RCC 7860 (cell line): ENCODE measurements around the gene SH3RF3.
"Not testable (repeated sequence)": the region's sequence is repeated elsewhere in the genome, so short reads cannot be mapped to it uniquely, and the experiment has no call there.

Source experiments
- DNase-seq: peaks from one replicate; pipeline ENCODE4 v3.0.0-alpha.2; 2015; ENCODE audit warnings: low spot score
- FAIRE-seq: peaks from 2 replicates; lab custom pipeline; 2012; peaks lifted over from hg19 to GRCh38; lab: Jason Lieb, UNC

SH3RF3 gene

DNA sequence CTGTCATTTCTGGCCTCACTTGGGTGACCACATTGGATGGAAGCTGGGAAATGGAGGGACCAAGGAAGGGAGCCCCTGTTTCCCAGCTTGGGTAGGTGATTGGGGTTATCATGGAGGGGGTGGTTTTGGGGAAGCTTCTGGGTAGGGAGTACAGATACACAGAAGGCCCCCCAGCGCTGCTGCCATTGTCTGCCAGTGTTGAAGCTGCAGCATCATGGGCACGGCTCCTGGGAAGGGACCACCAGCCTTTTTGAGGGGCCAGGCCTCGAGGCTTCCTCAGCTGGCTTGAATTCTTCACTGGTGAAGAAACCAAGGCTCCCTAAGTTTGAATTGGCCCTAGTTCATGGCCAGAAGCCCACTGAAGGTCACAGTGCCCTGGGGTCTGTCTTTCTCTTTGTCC is 25.2 kb downstream of the SH3RF3 start:
- FAIRE-seq: no peak

DNA sequence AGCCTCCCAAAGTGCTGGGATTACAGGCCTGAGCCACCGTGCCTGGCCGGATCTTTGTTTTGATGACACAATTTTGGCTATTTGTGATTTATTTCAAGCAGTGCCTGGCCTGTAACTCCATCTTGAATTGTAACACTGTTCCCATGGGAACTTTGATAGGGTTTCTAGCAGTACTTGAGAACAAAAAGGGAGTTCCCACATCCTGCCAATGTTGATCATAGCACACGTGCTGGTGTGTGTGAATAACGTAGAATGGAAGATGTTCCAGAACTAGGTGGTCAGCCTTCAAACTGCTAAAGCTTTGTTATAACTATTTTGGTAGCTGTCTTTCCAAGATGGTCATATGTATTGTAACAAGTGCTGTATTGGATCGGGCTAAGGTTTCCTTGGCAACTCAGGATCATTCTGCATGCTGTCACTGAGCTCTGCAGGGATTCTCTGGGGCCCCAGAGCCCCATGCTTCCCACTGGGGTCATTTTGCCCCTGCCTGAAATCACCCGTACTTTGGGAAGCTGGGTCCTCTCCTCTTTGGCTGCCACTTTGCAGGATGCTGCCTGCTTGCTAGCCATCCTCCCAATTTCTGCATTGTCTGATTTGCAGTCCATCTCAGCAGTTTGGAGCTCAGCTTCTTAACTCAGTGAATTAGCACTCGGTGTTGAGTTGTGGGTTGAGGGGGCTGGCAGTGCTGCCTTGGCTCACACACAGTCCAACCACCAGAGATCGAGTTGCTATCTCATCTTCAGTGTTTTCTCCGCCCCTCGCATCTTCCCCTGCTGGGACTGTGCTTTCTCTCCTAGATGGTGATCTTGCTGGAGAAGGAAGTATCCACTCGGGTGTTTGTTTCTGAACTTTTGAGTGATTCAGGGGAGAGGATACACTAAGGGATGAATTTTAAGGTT is 26.8 kb downstream of the SH3RF3 start:
- no peak for DNase-seq
- FAIRE-seq: no peak

More for the DNA sequence above, 25.2 kb downstream of the SH3RF3 start:
- DNase-seq: no peak

DNA sequence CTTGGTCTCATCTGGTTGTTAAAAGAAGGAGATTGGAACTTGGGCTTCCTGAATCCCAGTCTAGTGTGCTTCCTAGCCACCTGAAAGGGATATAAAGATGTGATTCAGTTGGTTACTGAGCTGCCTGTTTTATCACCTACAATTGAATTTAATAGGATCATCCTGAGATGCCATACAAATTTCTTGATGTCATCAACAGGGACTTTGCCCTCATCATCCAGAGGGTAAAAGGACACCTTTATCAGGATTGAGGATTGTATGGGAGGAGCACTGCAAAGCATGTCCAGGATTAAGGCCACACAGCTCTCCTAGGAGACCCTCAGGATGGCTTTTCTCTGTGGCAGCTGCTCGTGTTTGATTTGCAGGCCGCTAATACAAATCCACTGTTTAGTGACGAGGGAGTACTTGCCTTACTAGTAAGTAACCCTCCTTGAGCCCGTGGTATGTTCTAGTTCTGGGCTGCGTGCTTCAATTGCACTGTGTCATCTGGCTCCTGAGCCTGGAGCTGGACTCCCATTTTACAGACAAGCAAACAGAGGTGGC is 28.6 kb downstream of the SH3RF3 start:
- DNase-seq (no peak), FAIRE-seq (no peak)

DNA sequence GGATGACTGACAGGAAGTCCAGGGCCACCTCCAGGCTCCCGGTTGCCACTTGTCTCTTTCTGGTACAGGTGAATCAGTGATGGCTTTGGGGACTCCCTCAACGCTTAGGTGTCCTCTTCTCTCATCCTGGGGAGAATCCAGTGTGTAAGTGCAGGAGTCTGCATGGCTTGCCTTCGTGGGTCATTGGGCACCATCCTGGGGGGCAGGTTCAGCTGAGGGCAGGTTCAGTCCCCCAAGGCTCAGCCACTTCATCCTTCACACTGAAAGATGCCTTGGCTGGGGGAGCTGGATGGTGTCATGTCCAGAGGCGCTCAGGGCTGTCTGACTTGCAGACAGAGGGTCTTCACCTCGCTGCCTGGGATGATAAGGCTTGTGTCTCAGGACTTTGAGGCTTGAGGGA is 29.2 kb downstream of the SH3RF3 start:
- FAIRE-seq (no peak), DNase-seq (no peak)

DNA sequence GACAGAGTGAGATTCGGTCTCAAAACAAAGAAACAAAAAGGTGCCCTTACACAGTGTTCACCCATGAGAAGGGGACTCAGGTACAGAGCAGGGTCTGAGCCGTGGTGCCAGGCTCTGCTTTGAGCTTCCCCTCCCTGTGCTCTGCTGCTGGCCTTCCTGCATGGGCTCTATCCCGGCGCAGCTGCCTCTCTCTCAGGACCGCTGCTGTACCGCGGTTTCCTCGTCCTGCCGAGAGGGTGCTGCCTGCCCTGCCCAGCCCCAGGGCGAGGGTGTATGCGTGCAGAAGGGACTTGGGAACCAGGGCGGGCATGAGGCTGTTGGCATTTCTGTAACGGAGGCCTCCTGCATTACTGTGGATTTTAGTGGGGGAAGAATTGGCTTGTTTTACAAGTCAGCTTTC is 30.1 kb downstream of the SH3RF3 start:
- no peak for FAIRE-seq
- no peak for DNase-seq

DNA sequence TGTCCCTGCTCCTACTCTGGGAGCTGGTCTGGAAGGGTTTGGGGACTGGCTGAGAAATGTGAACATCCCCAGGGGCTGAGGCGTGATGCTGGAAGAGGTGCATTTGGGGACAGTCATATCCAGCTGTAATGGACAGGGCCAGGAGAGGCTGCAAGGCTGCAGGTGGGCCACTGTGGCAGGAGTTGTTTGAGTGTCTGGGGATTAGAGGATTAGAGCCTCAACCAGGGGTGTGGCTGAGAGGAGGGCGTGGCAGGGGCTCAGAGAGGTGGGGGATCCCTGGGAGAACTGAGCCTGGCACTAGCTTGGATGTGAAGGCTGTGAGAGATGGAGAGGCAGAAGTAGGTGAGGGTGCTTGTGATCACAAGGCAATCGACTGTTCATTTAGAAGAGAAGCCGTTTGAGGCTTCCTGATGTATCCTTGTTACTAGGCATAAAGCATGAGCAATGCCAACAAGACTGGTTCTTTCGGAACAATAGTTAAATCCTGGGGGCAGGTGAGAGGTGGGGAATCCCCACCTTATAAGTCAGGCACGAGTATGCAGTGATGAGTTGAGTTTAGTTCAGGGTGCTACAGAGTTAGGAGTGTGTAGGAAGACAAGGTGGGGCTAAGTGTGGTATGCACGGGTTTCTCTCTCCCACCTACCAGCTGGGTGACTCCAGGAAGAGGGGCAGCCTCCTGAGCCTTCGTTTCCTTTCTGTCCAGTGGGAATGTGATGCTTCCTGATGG is 31.9 kb downstream of the SH3RF3 start:
- DNase-seq (no peak), FAIRE-seq (no peak)

DNA sequence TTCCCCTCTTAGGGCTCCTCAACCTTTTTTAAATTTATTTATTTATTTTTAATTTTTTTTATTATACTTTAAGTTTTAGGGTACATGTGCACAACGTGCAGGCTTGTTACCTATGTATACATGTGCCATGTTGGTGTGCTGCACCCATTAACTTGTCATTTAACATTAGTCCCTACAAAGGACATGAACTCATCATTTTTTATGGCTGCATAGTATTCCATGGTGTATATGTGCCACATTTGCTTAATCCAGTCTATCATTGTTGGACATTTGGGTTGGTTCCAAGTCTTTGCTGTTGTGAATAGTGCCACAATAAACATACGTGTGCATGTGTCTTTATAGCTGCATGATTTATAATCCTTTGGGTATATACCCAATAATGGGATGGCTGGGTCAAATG is 33.4 kb downstream of the SH3RF3 start:
- FAIRE-seq, DNase-seq: not testable (repeated sequence)

DNA sequence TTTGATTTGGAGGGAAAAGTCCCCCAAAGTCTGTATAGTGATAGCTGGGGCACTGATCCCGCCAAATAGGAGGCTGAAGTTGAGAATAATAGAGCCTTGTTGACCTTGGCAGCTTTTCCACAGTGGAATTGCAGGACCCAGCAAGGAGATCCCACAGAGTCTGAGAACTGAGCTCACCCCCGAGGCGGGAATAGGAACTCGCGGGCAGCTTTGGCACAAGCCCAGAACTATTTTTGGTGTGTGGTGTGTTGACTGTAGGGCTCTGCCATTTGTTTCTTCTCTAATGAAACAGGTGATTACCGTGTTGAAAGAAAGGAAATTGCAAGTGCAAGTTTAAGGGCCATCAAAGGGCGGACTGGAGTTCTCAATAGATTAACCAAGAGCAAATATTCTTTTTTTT is 34.0 kb downstream of the SH3RF3 start:
- FAIRE-seq: no peak
- no peak for DNase-seq

DNA sequence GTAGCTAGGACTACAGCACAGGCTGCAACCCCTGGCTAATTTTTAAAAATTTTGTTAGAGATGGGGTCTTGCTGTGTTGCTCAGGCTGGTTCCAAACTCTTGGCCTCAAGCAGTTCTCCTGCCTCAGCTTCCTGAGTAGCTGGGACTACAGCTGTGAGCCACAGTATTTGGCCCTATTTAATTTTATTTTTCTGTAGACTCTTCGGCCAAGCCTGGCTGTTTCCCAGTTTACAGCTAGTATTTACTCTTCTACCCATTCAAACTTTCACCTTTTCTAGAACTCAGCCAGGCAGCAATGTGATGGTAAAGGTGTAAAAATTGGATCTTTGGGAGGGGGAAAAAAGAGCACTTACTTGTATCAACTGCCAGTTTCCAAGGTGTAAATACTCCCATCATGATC is 35.3 kb downstream of the SH3RF3 start:
- FAIRE-seq: no peak
- DNase-seq: no peak

DNA sequence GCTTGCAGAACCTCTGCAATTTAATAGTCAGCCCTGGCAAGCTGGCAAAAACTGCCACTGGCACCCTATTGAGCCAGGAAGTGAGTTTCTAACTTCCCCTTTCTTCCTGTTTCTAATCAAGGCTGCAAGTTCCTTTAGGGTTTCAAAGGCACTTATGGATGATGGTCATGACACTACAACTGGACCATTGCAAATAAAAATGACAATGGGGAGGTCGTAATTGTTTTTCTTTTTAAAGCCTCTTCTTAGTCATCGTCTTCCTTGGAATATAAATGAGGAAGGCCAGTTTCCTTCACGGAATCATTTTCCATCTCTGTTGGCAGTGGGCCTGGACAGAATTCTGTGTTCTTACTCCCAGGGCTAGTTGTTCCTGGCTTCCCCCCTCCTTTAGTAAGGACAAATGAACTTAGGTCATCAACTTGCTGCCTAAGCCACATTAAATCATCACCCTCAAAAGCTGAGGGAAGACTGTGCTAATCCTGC is 35.8 kb downstream of the SH3RF3 start:
- no peak for FAIRE-seq
- DNase-seq: no peak

DNA sequence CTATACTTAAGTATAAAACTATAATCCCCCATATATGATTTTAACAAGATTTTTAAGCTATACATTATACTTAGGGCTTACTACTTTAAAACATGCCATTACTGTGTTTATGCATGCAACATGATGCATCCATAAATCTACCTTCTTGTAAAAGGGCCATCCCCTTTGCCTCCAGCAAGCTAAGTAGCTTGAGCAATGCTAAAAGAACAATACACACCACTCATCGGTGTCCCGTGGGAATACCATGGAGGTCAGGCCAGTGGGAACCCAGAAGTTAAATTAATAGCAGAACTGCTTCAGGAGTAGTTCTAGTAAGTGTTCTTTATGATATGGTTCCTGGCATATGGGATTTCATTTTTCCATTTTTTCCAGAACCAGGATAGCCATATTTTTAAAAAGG is 37.8 kb downstream of the SH3RF3 start:
- DNase-seq: no peak
- no peak for FAIRE-seq

DNA sequence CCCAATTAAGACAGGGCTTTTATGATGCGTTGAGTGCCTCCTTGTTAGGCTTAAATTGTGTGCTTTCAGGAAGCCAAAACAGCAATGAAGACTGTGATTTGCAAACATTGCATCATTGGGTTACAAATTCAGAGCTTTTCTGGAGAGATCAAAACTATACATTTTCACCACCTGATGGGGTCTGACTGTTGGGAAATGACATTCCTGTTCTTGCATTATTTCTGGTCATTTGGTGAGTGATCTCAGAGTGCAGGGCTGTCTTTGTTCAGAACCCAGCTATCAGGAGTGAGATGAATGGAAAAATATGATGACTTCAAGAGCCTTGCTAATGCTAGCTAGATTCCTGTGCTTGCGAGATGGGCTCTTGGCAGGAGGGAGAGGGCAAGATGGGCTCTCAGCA is 39.1 kb downstream of the SH3RF3 start:
- FAIRE-seq (no peak), DNase-seq (no peak)

DNA sequence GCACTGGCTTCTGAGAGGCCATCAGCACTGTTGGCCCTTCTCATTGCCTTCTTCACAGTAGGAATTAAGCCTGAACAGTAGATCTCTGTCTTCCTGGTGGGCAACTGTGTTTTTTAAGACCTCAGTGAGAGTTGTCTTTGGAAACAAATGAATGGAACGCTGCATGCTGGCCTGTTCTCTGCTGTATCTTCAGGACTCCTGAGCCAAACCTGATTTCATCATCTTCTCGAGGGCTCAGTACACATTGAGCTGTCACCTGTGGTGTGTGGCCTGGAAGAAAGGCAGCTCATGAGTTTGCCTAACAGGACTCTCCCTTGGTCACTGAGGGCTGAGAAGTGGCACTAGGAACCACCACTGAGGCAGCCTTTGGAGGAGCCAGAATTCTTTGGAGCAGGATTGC is 39.7 kb downstream of the SH3RF3 start:
- FAIRE-seq (no peak), DNase-seq (no peak)

DNA sequence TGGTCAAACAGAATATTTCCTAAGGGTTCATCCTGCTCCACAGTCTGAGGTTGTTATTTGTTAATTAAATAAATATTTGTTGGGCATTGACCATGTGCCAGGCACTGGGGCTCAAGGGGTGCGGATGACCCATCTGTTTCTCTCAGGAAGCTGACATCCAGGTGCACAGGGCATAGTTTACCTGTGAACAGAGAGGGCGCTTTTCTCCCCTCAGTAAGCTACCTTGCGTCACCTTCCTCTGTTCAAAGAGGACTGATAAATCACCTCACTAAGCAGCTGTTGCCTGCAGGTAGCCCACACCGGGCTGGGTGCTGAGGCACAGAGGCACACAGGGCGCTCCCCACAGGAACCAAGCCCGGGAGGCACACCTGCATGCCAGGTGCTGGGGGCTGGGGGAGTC is 41.6 kb downstream of the SH3RF3 start:
- DNase-seq (no peak), FAIRE-seq (no peak)

DNA sequence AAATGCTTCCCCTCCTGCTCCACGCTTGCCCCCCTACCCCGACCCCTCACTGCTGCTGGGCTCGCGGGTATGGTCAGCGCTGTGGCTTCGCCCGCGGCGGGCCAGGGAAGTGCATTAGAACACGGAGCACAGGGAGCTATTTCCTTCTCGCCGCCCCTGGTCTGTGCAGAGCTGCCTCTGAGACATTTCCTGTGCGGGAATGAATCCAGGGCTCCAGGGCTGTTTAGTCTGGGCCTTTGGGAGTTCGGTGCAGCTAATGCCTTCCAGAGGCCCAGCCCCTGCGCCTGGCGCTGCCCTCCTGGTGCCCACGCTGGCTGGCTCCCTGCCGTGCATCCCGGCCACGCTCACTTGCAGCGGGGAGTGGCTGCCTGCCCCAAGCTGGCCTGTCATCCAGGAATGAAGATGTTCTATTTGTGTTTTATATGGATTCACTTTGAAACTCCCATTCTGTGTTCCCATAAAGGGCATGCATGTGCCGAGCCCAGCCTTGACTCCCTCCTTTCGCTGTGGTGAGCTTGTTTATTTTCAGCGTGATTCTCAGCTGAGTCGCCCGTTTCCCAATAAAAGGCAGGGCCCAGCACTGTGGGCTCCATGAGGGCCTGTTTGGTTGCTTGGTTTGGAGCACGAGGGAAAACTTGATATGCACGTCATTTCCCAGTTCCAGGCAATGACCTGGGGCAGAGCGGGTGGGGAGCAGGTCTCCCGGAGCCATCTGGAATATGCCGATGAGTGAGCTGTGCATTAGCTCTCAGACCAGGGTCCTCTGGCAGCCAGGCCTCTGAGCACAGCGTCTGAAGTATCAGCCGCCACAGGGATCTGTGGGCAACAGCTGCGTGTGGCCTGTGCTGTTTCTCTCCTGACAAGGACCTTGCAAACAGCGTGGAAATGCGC is 42.7 kb downstream of the SH3RF3 start:
- no peak for FAIRE-seq

DNA sequence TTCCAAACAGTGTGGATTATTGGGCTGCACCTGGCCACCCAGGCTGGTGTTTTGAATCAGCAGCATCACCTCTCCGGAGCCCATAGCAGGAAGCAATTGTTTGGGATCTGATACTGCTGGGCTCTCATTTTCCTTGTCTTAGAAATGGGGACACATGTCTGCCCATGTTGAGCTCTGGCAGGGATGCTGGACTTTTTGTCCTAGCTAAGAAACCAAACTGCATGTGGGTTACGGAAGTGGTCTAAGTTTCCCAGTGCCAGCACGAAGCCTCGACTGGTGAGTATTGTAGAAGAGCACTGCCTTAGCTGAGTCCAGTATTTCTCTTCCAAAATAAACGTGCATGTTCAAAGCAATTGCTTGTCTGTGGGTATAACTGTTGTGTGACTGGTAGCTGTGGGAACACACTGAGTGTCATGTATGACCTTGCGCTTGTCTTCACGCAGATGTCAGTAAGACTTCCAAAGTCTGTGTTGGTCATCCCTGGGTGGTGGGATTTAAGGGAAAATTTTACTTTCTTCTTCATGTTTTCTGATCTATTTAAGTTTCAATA is 43.6 kb downstream of the SH3RF3 start:
- DNase-seq (no peak), FAIRE-seq (no peak)

More for the DNA sequence above, 42.7 kb downstream of the SH3RF3 start:
- DNase-seq: no peak

DNA sequence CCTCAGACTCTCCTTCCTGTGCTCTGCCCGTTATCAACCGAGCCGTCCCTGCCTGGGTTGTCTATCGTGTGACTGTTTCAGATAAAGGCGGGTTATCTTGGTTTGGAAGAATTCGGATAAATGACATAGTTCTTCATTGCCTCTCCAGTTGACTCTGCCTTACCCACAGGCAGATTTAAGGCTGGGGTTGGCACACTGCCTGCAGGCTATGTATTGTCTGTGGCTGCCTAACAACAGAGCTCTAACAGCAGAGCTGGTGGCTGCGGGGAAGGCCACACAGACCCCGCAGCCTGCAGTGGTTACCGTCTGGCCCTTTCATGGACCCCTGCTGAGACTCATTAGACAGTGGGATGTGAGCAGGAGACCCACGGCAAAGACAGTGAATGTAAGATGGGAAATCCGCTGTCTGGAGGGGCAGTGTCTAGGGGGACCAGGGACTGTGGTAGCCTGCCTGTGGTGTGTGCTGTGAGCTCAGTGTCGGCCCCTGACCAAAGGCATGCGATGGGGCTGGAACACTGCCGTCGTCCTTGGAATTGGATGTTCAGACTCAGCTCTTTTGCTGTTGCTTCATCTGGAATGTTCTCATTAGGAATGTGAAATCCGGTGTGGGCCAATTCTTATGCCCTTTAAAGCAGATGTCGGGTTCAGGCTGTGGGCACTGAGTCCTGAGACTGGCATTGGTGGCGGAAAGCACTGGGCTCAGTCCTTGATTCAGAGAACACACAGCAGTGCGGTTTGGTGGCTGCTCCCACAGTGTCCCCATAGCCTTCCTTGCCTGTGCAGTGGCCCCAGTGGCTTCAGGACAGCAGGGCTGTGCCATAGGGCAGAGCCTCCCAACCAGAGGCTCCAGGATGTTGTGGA is 44.5 kb downstream of the SH3RF3 start:
- DNase-seq (no peak), FAIRE-seq (no peak)

DNA sequence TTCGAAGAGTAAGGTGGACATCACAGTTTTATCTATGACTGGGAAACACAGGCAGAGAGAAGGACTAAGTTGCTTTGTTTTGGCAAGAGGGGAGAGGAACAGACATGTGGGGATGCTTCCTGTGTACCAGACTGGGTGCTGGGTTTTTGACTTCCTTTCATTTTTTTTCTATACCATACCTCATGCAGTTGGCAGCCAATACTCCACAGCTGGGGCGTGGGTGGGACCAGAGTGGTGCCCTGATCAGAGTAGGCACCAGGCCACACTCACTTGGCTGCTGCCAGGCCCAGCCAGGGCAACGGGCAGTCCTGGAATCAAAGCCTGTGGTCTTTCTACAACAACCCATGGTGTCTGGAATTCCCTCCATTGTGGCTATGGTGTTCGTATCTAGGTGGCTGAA is 45.2 kb downstream of the SH3RF3 start:
- FAIRE-seq (no peak), DNase-seq (no peak)

DNA sequence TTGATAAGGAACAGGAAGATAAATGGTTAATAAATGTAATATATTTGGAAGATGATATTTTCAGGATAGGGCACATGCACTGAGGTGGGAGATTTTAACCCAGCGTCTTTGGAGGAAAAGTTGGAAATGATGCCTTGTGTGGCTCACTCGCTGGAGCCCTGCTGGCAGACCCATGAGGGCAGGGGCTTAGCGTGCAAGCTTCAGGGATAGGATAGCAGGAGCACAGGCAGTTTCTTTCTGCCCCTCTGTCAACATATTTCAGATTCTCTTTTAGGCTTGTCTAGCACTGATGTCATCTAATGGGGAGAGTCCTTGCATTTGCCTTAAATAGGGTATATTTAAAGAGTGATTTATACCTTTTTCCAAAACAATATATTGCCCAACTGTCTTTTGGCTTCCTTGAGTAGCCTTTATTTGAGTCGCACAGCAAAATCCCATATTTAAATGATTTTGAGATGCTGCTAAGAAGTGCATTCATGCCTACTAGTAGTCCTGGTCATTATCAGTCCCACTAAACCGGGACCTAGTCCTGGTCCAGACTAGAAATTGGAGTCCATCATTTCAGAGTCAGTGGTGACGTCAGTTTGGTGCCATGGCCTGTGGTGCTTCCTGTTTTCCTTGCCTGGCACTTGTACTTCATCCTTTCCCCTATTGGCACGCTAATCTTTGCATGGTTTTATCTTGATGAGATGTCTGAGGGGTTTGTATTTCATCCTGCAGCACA is 45.8 kb downstream of the SH3RF3 start:
- FAIRE-seq: no peak
- DNase-seq: no peak
